ENCODE data around the gene CDHR3. TPM values are rescaled to one million over a fixed set of nuclear protein-coding genes. Genes with fewer than 3 reads are reported as not detected.

CDHR3 gene, protein sequence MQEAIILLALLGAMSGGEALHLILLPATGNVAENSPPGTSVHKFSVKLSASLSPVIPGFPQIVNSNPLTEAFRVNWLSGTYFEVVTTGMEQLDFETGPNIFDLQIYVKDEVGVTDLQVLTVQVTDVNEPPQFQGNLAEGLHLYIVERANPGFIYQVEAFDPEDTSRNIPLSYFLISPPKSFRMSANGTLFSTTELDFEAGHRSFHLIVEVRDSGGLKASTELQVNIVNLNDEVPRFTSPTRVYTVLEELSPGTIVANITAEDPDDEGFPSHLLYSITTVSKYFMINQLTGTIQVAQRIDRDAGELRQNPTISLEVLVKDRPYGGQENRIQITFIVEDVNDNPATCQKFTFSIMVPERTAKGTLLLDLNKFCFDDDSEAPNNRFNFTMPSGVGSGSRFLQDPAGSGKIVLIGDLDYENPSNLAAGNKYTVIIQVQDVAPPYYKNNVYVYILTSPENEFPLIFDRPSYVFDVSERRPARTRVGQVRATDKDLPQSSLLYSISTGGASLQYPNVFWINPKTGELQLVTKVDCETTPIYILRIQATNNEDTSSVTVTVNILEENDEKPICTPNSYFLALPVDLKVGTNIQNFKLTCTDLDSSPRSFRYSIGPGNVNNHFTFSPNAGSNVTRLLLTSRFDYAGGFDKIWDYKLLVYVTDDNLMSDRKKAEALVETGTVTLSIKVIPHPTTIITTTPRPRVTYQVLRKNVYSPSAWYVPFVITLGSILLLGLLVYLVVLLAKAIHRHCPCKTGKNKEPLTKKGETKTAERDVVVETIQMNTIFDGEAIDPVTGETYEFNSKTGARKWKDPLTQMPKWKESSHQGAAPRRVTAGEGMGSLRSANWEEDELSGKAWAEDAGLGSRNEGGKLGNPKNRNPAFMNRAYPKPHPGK
- total RNA-seq, result 10 to 100 TPM in 1 of 4 donors, 1 to 10 TPM in 3; 6.6 to 11.6 (median 8.9) TPM

DNA sequence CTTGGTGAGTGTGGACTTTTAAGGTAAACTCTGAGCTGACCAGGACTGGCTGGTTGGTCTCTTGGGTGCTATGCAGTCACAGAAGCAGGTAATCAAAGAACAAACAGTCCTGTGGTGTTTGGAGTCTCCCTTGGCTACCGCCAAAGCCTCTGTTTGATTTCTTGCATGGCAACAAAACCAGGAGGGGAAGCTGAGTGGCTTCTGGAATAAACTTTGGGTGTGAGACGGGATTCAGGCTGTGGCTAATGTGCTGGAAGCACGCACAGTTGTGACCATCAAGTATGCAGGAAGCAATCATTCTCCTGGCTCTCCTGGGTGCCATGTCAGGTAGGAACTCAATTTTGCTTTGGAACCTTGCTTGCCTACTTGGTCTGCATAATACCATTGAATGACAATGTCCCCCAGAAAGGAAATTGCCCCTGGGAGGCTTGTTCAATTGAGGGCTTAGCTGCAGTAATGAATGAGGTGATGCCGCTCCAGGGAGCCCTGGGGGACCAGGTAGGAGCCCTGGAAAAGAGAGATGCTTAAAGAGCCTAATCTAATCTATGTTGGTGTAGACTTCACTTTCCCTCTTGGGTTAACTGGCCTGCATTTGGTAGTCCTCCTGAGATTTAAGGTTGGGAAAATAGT lies at the start of gene CDHR3:
CDHR3 (plus strand) TSS at position 227 of the 630 bp plus-strand sequence; CDS start at position 282, 55 bp downstream.
- DNase-seq (ENCODE audit: low spot score), result no peak
- ATAC-seq (ENCODE audit: low FRiP score), result no peak
- TF ChIP-seq, protein P1, sequence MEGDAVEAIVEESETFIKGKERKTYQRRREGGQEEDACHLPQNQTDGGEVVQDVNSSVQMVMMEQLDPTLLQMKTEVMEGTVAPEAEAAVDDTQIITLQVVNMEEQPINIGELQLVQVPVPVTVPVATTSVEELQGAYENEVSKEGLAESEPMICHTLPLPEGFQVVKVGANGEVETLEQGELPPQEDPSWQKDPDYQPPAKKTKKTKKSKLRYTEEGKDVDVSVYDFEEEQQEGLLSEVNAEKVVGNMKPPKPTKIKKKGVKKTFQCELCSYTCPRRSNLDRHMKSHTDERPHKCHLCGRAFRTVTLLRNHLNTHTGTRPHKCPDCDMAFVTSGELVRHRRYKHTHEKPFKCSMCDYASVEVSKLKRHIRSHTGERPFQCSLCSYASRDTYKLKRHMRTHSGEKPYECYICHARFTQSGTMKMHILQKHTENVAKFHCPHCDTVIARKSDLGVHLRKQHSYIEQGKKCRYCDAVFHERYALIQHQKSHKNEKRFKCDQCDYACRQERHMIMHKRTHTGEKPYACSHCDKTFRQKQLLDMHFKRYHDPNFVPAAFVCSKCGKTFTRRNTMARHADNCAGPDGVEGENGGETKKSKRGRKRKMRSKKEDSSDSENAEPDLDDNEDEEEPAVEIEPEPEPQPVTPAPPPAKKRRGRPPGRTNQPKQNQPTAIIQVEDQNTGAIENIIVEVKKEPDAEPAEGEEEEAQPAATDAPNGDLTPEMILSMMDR (IDR thresholded peaks at IDR 0.05), result no peak

DNA sequence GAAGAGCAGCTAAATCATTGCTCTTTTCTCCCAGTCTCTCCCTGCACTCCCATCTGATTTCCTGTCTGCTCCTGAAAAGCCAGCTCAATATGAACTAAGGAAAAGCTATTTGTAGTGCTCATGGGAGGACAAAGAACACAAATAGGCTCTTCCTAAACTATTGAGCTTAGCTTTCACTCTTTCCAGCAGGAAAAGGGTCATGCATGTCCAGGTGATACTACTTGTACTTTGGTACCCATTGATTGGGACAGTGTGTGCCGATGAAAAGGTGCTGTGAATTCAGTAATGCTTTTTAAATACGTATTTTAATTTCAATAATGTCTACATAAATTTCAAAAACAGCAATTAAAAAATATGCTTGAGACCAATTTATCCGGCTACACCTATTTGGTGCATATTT lies 49.1 kb upstream of the CDHR3 start:
- no peak for ATAC-seq (ENCODE audit: low FRiP score)
- TF ChIP-seq, protein P1 (IDR thresholded peaks at IDR 0.05), result no peak
- no peak for DNase-seq (ENCODE audit: low spot score)

DNA sequence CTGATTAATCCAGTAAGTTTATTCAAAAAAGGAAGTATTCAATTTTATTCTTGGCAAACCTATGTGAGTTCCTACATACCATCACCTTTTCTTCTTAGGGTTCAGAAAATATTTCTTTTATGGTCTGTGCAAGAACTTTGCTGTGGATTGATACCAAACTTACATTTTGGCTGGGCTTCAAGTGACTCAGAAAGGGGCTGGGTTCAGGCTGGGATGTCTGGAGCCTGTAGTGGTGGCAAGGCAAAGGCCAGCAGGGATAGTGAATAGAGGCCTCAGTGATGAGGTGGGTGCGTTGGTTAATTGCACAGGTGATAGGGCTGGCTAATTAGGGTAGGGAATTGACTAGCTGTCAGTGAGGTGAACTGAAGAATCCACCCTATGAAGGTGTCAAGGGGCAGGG lies 46.5 kb upstream of the CDHR3 start:
- DNase-seq (ENCODE audit: low spot score), result no peak
- TF ChIP-seq, protein P1 (IDR thresholded peaks at IDR 0.05), result no peak
- ATAC-seq (ENCODE audit: low FRiP score), result no peak

DNA sequence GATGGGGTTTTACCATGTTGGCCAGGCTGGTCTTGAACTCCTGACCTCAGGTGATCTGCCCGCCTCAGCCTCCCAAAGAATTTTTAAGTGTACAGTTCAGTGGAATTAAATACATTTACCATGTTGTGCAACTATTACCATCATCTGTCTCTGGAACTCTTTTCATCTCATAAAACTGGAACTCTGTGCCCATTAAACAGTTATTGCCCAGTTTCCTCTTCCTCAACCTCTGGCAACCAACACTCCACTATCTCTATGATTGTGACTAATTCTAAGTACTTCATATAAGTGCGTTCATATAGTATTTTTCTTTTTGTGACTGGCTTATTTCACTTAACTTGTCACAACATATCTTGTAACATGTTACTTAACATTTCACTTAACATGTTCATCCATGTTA lies 45.4 kb upstream of the CDHR3 start:
- DNase-seq (ENCODE audit: low spot score), result no peak
- ATAC-seq (ENCODE audit: low FRiP score), result no peak
- TF ChIP-seq, protein P1 (IDR thresholded peaks at IDR 0.05), result no peak

DNA sequence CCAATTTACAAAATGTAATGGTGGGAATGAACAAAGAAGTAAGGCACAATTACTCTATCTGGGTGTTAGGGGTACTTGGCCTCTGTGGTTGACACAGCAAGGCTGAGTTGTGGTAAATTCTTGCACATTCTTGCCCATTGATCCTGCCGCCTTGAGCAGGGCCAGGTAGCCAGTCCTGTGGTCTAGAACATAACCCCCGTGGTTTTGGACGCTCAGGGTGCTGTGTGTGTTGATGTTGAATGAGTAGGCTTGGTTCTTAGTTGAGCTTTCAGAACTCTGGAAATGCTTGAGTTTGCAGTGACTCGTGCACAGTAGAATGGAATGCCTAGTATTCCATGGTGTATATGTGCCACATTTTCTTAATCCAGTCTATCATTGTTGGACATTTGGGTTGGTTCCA lies 42.3 kb upstream of the CDHR3 start:
- TF ChIP-seq, protein P1 (IDR thresholded peaks at IDR 0.05), result no peak

DNA sequence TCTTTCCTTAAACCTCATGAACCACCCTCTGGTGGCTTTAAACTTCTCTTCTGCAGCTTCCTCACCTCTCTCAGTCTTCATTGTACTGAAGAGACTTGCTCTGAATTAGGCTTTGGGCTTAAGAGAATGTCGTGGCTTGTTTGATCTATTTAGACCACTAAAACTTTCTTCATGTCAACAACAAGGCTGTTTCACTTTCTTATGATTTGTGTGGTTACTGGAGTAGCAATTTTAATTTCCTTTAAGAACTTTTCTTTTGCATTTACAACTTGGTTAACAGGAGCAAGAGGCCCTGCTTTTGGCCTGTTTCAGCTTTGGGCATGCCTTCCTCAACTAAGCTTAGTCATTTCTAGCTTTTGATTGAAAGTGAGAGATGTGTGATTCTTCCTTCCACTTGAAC lies 38.1 kb upstream of the CDHR3 start:
- DNase-seq (ENCODE audit: low spot score) (no peak), ATAC-seq (ENCODE audit: low FRiP score) (no peak)

More for the DNA sequence above, 42.3 kb upstream of the CDHR3 start:
- no peak for ATAC-seq (ENCODE audit: low FRiP score)
- no peak for DNase-seq (ENCODE audit: low spot score)

More for the DNA sequence above, 38.1 kb upstream of the CDHR3 start:
- TF ChIP-seq, protein P1 (IDR thresholded peaks at IDR 0.05), result no peak
